Measurements from ENCODE around the gene PPDPF.
"Not testable (repeated sequence)": the region's sequence is repeated elsewhere in the genome, so short reads cannot be mapped to it uniquely, and the experiment has no call there.

Gene PPDPF

GRCh38 chr20:63509088-63509564 lies 11.4 kb upstream of the PPDPF start:
- no peak overlapping the region for H3K4me3 ChIP-seq
- no peak for TF ChIP-seq CTCF (IDR thresholded peaks at IDR 0.05)
- DNase-seq: no peak
- peaks cover 0 to 49% of the 10 kb centered on the region in 2 donors for H3K27me3 ChIP-seq
- peaks cover 0 to 18% (median 17%) of the 10 kb centered on the region in 3 donors for H3K9me3 ChIP-seq
- H3K36me3 ChIP-seq: no peaks in the 10 kb centered on the region
- H3K27ac ChIP-seq: no peak overlapping the region
- H3K4me1 ChIP-seq: no peaks in the 10 kb centered on the region
- intact Hi-C loops (cut with DNase I; ENCODE audit: low total_unique reads): no loop called here

- intact Hi-C loops (cut with DNase I; ENCODE audit: low total_unique reads): no loop called here
- Histone ChIP-seq H3K27ac (no peak overlapping the region), H3K9me3 (no peaks in the 10 kb centered on the region), H3K36me3 (no peaks in the 10 kb centered on the region), H3K4me1 (no peaks in the 10 kb centered on the region), H3K4me3 (no peak overlapping the region), H3K27me3 (peaks cover 0 to 40% of the 10 kb centered on the region in 2 donors)
- DNase-seq: no peak
- no peak for TF ChIP-seq CTCF (IDR thresholded peaks at IDR 0.05)
These were observed 7.4 kb upstream of the PPDPF start for GRCh38 chr20:63513207-63513606.

- H3K4me1 ChIP-seq; H3K9me3 ChIP-seq; H3K36me3 ChIP-seq; H3K4me3 ChIP-seq; H3K27ac ChIP-seq; DNase-seq; intact Hi-C loops (cut with DNase I; ENCODE audit: low total_unique reads): not testable (repeated sequence)
- peaks cover 0 to 32% of the 10 kb centered on the region in 2 donors for H3K27me3 ChIP-seq
These were observed 6.0 kb upstream of the PPDPF start for GRCh38 chr20:63514520-63514919.

- Histone ChIP-seq H3K9me3 (no peaks in the 10 kb centered on the region), H3K4me3 (no peak overlapping the region), H3K4me1 (peaks cover 0 to 27% (median 21%) of the 10 kb centered on the region in 4 donors), H3K27ac (no peak overlapping the region), H3K27me3 (peaks cover 0 to 8% of the 10 kb centered on the region in 2 donors), H3K36me3 (peaks cover 0 to 10% (median 0%) of the 10 kb centered on the region in 3 donors)
- DNase-seq: no peak
- intact Hi-C loops (cut with DNase I; ENCODE audit: low total_unique reads): no loop called here
- no peak for TF ChIP-seq CTCF (IDR thresholded peaks at IDR 0.05)
These were observed 2.9 kb upstream of the PPDPF start for GRCh38 chr20:63517376-63518309.

GRCh38 chr20:63518351-63518861 lies 2.2 kb upstream of the PPDPF start:
- no peak for DNase-seq
- Histone ChIP-seq H3K36me3 (peaks cover 0 to 18% (median 7%) of the 10 kb centered on the region in 3 donors), H3K27me3 (peaks cover 0 to 2% of the 10 kb centered on the region in 2 donors), H3K27ac (no peak overlapping the region), H3K4me3 (no peak overlapping the region), H3K9me3 (no peaks in the 10 kb centered on the region), H3K4me1 (peaks cover 0 to 29% (median 24%) of the 10 kb centered on the region in 4 donors)
- no peak for TF ChIP-seq CTCF (IDR thresholded peaks at IDR 0.05)
- intact Hi-C loops (cut with DNase I; ENCODE audit: low total_unique reads): no loop called here
